HEK293 (cell line): Measurements from ENCODE around the gene CADM1.

Experiments
- CTCF ChIA-PET: fragments of 350-600 bp; formaldehyde crosslinking; extraction: SDS; loops from one replicate; lab custom pipeline; 2021; ENCODE audit warnings: antibody characterized with exemption; lab: Yijun Ruan, JAX
- POLR2A ChIA-PET: fragments of 300-600 bp; formaldehyde crosslinking; extraction: SDS; loops from one replicate; lab custom pipeline; 2020; ENCODE audit warnings: antibody characterized with exemption, inconsistent platforms; lab: Yijun Ruan, JAX
- H3K27ac ChIP-seq: fragments of 200-500 bp; sonication (Bioruptor generic); 2 replicates; pipeline ENCODE4 v1.5.1; 2014; ENCODE audit warnings: low read depth, low read length, control low read depth, inconsistent platforms; ENCODE audit errors: extremely low read depth
- H3K36me3 ChIP-seq, 2 experiments: fragments of 200-500 bp in 1 of 2; sonication (Bioruptor generic) in 1 of 2; 1 replicate in 1 of 2; 2 replicates in 1 of 2; pipeline ENCODE4 v1.5.1; 2014 to 2017; ENCODE audit warnings: inconsistent platforms in 2 of 2, low read length in 2 of 2; ENCODE audit not compliant: control insufficient read depth in 2 of 2, insufficient read depth in 1 of 2
- H3K4me1 ChIP-seq: fragments of 200-500 bp; sonication (Bioruptor generic); 2 replicates; pipeline ENCODE4 v1.5.1; 2014; ENCODE audit warnings: mild to moderate bottlenecking, low read length, inconsistent platforms; ENCODE audit not compliant: control insufficient read depth, insufficient read depth
- H3K4me3 ChIP-seq: 2 replicates; pipeline ENCODE4 v1.5.1; 2011; ENCODE audit warnings: low read depth, mild to moderate bottlenecking, control low read depth, low read length, moderate library complexity
- H3K9me3 ChIP-seq: fragments of 200-500 bp; sonication (Bioruptor generic); 2 replicates; pipeline ENCODE4 v1.5.1; 2014; ENCODE audit warnings: low read depth, low read length, inconsistent platforms; ENCODE audit not compliant: control insufficient read depth, insufficient read depth
- BCL11A ChIP-seq: fragments of 450-650 bp; formaldehyde crosslinking; IDR thresholded peaks from 2 replicates; pipeline ENCODE4 v1.5.1; 2016; ENCODE audit warnings: low read depth, missing biosample characterization, missing genetic modification characterization
- SALL2 ChIP-seq: fragments of 450-650 bp; formaldehyde crosslinking; IDR thresholded peaks from 2 replicates; pipeline ENCODE4 v1.5.0; 2017; ENCODE audit warnings: missing biosample characterization, mild to moderate bottlenecking, missing genetic modification characterization, borderline replicate concordance
- SP2 ChIP-seq: fragments of 450-650 bp; formaldehyde crosslinking; IDR thresholded peaks from 2 replicates; pipeline ENCODE4 v1.5.1; 2016; ENCODE audit warnings: missing biosample characterization, missing genetic modification characterization
- TCF7L2 ChIP-seq: IDR thresholded peaks from 2 replicates; pipeline ENCODE4 v1.6.1; 2011; ENCODE audit warnings: low read depth, mild to moderate bottlenecking, inconsistent platforms, low read length, moderate library complexity, borderline replicate concordance
- ZBTB1 ChIP-seq: fragments of 450-650 bp; formaldehyde crosslinking; IDR thresholded peaks from 2 replicates; pipeline ENCODE4 v1.5.1; 2016; ENCODE audit warnings: missing biosample characterization, missing genetic modification characterization
- ZBTB8A ChIP-seq: fragments of 450-650 bp; formaldehyde crosslinking; IDR thresholded peaks from 2 replicates; pipeline ENCODE4 v1.5.1; 2016; ENCODE audit warnings: missing biosample characterization, missing genetic modification characterization
- ZNF10 ChIP-seq: fragments of 450-650 bp; formaldehyde crosslinking; IDR thresholded peaks from 2 replicates; pipeline ENCODE4 v1.5.1; 2017; ENCODE audit warnings: missing biosample characterization, missing genetic modification characterization
- ZNF239 ChIP-seq: fragments of 450-650 bp; formaldehyde crosslinking; IDR thresholded peaks from 2 replicates; pipeline ENCODE4 v1.5.1; 2016; ENCODE audit warnings: missing biosample characterization, missing genetic modification characterization
- ZNF433 ChIP-seq: fragments of 450-650 bp; formaldehyde crosslinking; IDR thresholded peaks from 2 replicates; pipeline ENCODE4 v1.5.1; 2016; ENCODE audit warnings: missing biosample characterization, missing genetic modification characterization, low read depth
- ZNF513 ChIP-seq: fragments of 450-650 bp; IDR thresholded peaks from 2 replicates; pipeline ENCODE4 v1.5.1; 2018; ENCODE audit warnings: missing biosample characterization, missing genetic modification characterization
- ZNF514 ChIP-seq: fragments of 450-650 bp; formaldehyde crosslinking; IDR thresholded peaks from 2 replicates; pipeline ENCODE4 v1.5.1; 2016; ENCODE audit warnings: missing biosample characterization, missing genetic modification characterization
- ZNF521 ChIP-seq: fragments of 450-650 bp; formaldehyde crosslinking; IDR thresholded peaks from 2 replicates; pipeline ENCODE4 v1.5.1; 2017; ENCODE audit warnings: missing biosample characterization, mild to moderate bottlenecking, missing genetic modification characterization
- ZNF76 ChIP-seq: fragments of 450-650 bp; formaldehyde crosslinking; IDR thresholded peaks from 2 replicates; pipeline ENCODE4; 2016; ENCODE audit warnings: low read depth, missing biosample characterization, missing genetic modification characterization, borderline replicate concordance
- ZNF776 ChIP-seq: fragments of 450-650 bp; formaldehyde crosslinking; IDR thresholded peaks from 2 replicates; pipeline ENCODE4 v1.5.0; 2017; ENCODE audit warnings: missing biosample characterization, missing genetic modification characterization, borderline replicate concordance
- ZNF843 ChIP-seq: fragments of 450-650 bp; formaldehyde crosslinking; IDR thresholded peaks from 2 replicates; pipeline ENCODE4 v1.5.1; 2016; ENCODE audit warnings: missing biosample characterization, missing genetic modification characterization
- TF ChIP-seq, protein P1 (sequence below): fragments of 450-650 bp; formaldehyde crosslinking; IDR thresholded peaks from 2 replicates; pipeline ENCODE4 v1.5.1; 2016; ENCODE audit warnings: missing biosample characterization, missing genetic modification characterization, low read depth
- TF ChIP-seq, protein P2 (sequence below): fragments of 450-650 bp; formaldehyde crosslinking; IDR thresholded peaks from 2 replicates; pipeline ENCODE4 v1.5.1; 2016; ENCODE audit warnings: missing biosample characterization, missing genetic modification characterization
- TF ChIP-seq, protein P3 (sequence below): fragments of 450-650 bp; formaldehyde crosslinking; IDR thresholded peaks from 2 replicates; pipeline ENCODE4 v1.5.1; 2016; ENCODE audit warnings: missing biosample characterization, missing genetic modification characterization

Gene CADM1

DNA sequence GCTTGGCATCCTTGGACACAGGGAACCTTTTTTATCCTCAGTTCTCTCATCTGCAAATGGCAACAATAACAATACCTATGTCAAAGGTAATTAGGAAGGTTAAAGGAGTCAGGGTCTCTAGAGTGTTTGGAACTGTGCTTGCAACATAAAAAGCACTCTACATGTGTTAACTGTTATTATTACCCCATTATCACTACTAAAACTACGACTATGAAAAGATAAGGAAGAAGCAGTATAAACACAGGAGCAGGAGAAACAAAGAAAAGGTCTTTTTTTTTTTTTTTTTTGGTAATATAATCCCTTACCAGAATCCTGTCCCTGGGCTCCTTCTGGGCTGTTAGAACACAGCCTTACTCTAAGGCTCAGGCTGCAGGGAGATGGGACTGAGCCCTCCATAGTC lies 348.2 kb downstream of the CADM1 start (continued):
- TF ChIP-seq SALL2 (tag by site-specific recombination) (no peak), ZNF10 (tag by site-specific recombination) (no peak), ZNF776 (tag by site-specific recombination) (no peak), ZBTB8A (tag by site-specific recombination) (peak; percentile 28; the same call in 1 of the 2 replicates), ZNF521 (tag by site-specific recombination) (no peak), ZNF76 (no peak), ZNF433 (tag by site-specific recombination) (no peak), SP2 (no peak), ZNF843 (tag by site-specific recombination) (peak; percentile 74), TCF7L2 (peak; percentile 74; the same call in 1 of the 2 replicates), BCL11A (tag by site-specific recombination) (no peak)
- TF ChIP-seq, protein P1, sequence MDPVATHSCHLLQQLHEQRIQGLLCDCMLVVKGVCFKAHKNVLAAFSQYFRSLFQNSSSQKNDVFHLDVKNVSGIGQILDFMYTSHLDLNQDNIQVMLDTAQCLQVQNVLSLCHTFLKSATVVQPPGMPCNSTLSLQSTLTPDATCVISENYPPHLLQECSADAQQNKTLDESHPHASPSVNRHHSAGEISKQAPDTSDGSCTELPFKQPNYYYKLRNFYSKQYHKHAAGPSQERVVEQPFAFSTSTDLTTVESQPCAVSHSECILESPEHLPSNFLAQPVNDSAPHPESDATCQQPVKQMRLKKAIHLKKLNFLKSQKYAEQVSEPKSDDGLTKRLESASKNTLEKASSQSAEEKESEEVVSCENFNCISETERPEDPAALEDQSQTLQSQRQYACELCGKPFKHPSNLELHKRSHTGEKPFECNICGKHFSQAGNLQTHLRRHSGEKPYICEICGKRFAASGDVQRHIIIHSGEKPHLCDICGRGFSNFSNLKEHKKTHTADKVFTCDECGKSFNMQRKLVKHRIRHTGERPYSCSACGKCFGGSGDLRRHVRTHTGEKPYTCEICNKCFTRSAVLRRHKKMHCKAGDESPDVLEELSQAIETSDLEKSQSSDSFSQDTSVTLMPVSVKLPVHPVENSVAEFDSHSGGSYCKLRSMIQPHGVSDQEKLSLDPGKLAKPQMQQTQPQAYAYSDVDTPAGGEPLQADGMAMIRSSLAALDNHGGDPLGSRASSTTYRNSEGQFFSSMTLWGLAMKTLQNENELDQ (tag by site-specific recombination), result no peak
- TF ChIP-seq, protein P2, sequence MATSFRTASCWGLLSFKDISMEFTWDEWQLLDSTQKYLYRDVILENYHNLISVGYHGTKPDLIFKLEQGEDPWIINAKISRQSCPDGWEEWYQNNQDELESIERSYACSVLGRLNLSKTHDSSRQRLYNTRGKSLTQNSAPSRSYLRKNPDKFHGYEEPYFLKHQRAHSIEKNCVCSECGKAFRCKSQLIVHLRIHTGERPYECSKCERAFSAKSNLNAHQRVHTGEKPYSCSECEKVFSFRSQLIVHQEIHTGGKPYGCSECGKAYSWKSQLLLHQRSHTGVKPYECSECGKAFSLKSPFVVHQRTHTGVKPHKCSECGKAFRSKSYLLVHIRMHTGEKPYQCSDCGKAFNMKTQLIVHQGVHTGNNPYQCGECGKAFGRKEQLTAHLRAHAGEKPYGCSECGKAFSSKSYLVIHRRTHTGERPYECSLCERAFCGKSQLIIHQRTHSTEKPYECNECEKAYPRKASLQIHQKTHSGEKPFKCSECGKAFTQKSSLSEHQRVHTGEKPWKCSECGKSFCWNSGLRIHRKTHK (tag by site-specific recombination), result no peak

DNA sequence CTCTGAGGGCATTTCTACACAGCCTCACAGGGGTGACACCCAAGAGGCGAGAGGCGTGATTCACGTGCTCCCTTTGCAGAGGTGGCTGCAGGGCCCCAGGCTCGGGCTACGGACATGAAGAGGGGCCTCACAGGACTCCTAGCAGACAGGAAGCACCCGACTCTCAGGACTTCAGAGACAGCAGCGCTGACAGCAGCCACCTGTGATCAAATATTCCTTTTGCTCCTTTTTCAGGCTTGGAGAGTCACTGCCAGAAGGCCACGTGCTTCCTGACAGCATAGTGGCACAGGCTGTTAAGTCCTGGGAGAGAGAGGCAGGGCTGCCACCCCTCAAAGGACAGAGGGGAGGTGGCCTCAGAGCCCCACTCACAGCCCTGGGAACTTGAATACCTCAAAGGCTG lies 348.9 kb downstream of the CADM1 start:
- Histone ChIP-seq H3K36me3 (no peaks in the 10 kb centered on the region), H3K9me3 (no peaks in the 10 kb centered on the region), H3K4me3 (no peak overlapping the region), H3K4me1 (no peaks in the 10 kb centered on the region; the same call in none of the 2 replicates), H3K27ac (no peak overlapping the region)
- TF ChIP-seq ZBTB1 (tag by site-specific recombination) (no peak), ZNF514 (no peak), ZNF513 (tag by site-specific recombination) (no peak), ZNF239 (tag by site-specific recombination) (no peak)
- TF ChIP-seq, protein P3, sequence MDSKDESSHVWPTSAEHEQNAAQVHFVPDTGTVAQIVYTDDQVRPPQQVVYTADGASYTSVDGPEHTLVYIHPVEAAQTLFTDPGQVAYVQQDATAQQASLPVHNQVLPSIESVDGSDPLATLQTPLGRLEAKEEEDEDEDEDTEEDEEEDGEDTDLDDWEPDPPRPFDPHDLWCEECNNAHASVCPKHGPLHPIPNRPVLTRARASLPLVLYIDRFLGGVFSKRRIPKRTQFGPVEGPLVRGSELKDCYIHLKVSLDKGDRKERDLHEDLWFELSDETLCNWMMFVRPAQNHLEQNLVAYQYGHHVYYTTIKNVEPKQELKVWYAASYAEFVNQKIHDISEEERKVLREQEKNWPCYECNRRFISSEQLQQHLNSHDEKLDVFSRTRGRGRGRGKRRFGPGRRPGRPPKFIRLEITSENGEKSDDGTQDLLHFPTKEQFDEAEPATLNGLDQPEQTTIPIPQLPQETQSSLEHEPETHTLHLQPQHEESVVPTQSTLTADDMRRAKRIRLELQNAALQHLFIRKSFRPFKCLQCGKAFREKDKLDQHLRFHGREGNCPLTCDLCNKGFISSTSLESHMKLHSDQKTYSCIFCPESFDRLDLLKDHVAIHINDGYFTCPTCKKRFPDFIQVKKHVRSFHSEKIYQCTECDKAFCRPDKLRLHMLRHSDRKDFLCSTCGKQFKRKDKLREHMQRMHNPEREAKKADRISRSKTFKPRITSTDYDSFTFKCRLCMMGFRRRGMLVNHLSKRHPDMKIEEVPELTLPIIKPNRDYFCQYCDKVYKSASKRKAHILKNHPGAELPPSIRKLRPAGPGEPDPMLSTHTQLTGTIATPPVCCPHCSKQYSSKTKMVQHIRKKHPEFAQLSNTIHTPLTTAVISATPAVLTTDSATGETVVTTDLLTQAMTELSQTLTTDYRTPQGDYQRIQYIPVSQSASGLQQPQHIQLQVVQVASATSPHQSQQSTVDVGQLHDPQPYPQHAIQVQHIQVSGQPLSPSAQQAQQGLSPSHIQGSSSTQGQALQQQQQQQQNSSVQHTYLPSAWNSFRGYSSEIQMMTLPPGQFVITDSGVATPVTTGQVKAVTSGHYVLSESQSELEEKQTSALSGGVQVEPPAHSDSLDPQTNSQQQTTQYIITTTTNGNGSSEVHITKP (tag by site-specific recombination), result peak; percentile 45
- CTCF ChIA-PET, result no interaction called here
- POLR2A ChIA-PET, result no interaction called here
